Fibroblast of skin of scalp (primary cell): ENCODE data around the gene GALNT15.

Experiments
- DNase-seq: peaks from one replicate; pipeline ENCODE4 v3.0.0-alpha.2; 2013

Gene GALNT15

GRCh38 chr3:16255326-16255725 lies 80.8 kb downstream of the GALNT15 start:
- DNase-seq = no peak

DNA sequence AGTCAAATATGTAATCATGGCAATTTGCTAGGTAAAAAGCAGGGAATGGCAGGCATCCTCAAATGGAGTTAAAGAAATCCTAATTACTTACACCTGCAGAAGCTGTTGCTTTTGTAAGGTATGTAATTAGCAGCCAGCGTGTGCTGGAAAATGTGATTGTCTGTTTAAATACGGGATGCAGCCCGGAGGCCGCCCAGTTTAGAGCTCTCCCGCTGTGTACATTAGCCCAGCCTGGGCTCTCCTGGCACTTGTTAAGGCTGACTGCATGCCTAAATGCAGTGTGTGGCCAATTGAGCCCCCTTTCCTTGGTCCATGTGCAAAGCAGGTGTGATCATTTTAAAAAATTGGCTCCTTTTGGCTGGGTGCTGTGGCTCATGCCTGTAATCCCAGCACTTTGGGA lies 81.2 kb downstream of the GALNT15 start:
- no peak for DNase-seq

- no peak for DNase-seq
Measured at GRCh38 chr3:16257309-16257708, 82.8 kb downstream of the GALNT15 start.

GRCh38 chr3:16258177-16258576 lies 83.7 kb downstream of the GALNT15 start:
- no peak for DNase-seq

DNA sequence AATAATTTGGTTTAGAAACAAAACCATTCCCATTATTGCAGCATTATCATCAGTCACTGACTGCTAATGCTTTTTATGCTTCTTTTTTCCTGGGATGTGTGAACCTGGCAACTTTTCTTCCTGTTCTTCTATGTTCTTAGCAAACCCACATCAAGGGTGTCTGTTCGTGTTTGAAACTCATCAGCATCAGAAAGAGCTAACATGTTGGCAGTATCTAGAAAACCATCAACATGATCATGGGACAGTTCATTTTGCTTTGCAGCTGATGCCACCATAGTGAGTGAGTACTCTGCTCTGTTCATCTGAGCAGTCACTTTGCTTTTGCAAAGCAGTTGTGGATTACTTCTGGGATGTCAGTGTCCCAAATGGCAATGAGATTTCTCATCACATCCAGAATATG lies 84.4 kb downstream of the GALNT15 start:
- no peak for DNase-seq

- no peak for DNase-seq
Measured at GRCh38 chr3:16260046-16260445, 85.6 kb downstream of the GALNT15 start.

DNA sequence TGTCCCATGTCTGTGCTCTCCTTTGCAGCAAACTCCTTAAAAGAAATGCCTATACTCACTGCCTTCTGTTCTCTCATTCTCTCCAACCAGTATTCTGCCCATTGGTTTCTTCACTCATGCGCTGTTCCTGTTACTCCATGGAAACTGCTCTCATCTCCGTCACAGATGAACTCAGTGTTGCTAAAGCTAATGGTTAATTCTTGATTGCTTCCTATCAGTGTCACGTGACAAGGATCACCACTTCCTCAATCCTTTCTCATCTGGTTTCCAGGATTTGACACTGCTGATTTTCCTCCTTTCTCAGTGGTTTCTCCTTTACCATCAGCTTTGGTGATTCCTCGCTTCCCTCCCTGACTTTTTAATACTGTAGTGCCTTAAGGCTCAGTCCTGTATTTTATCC lies 87.7 kb downstream of the GALNT15 start:
- no peak for DNase-seq

- DNase-seq = no peak
Measured at GRCh38 chr3:16264174-16264707, 89.8 kb downstream of the GALNT15 start.

DNA sequence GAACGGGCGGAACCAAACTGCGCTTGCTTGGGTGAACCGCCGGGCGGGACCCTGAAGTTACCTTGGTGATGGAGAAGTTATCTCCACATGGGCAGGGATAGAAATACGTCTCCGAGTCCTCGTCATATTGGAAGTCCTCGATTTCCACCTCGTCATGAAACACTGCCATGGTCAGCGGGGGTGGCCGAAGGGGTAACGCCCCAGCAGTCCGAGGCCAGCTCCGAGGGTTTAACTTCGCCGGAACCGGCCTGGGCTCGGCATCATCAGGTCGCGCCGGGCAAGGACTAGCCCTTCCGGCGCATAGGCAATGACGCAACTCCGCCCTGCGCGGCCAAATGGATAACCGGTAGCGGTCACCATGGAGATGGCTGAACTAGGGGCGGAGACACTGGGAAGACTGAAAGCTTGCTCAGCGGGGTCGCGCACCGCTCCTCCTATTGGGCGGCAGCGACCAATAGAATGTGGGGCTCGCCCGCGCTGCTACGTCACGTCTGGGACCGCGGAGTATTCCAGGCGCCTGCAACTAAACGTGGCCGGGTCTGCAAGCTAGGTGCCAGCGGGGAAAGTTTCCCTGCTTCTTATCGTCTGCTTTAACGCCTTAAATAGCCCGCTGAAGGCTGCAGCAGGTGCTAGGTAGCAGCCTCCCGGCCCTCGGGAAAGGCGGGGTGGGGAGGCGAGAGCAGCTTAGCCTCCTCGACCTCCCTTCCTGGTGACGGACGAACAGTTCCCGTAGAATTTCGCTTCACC lies 90.4 kb downstream of the GALNT15 start, which contains the start of the genes DPH3 and OXNAD1:
DPH3 (minus strand) TSS at position 236 of the 747 bp plus-strand sequence; CDS start at position 169, 67 bp downstream.
OXNAD1 (plus strand) TSS at position 505 of the 747 bp plus-strand sequence. CDS start 5,741 bp downstream, outside the sequence.
- DNase-seq = peak; percentile 100

- DNase-seq = no peak
Measured at GRCh38 chr3:16265455-16265786, 90.9 kb downstream of the GALNT15 start.

DNA sequence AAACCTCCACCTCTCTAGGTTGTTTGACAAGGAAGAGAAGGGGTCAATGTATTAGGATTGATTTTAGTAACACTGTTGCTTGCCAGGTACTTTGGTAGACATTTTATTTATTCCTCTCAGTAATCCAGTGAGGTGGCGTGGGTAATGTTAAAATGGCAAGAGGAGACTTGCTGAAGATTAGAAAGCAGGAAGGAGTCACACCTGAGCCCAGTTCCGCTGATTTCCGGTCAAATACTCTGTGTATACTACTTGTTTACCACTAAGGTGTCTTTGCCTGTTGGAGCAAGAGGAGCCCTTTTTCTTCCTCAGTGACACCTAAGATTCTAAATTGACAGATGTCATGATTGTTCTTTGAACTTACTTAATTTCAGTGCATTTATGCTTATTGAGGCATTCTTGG lies 92.2 kb downstream of the GALNT15 start:
- no peak for DNase-seq

DNA sequence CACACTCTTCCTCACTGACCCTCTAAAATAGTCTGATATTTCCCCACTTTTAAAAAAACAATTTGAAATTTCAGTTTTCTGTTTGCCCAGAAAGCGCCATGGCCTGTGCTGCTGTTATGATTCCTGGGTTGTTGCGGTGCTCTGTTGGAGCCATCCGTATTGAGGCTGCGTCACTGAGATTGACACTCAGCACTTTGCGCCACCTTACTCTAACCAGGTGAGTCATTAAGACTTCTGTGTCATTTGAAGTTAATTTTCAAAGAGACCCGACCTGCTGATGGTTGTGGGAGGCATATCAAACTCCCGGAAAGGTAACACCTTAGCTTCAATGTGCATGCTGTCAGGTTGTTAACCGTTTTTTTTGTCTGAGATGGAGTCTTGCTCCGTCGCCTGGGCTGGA lies 96.4 kb downstream of the GALNT15 start:
- no peak for DNase-seq

- no peak for DNase-seq
Measured at GRCh38 chr3:16272588-16272987, 98.1 kb downstream of the GALNT15 start.

- no peak for DNase-seq
Measured at GRCh38 chr3:16273867-16274266, 99.4 kb downstream of the GALNT15 start.

- DNase-seq = peak; percentile 30
Measured at GRCh38 chr3:16277471-16277870, 103.0 kb downstream of the GALNT15 start.

- no peak for DNase-seq
Measured at GRCh38 chr3:16279010-16279801, 104.7 kb downstream of the GALNT15 start.

GRCh38 chr3:16280671-16281070 lies 106.2 kb downstream of the GALNT15 start:
- DNase-seq = peak; percentile 73
